Astrocyte (in vitro differentiated cells and primary cell): ENCODE results near the gene ERC1. TPM values are rescaled to one million over a fixed set of nuclear protein-coding genes. Genes with fewer than 3 reads are reported as not detected.

Experiments
- DNase-seq: peaks from one replicate; pipeline ENCODE4 v3.0.0-alpha.2; 2010; ENCODE audit warnings: low read depth
- FAIRE-seq: peaks from 2 replicates; lab custom pipeline; 2011; peaks lifted over from hg19 to GRCh38; lab: Jason Lieb, UNC
- H2AFZ ChIP-seq: 2 replicates; pipeline ENCODE4 v1.6.0; 2012; ENCODE audit warnings: low read depth, low read length, inconsistent platforms
- H3K27ac ChIP-seq: 2 replicates; pipeline ENCODE4 v1.5.1; 2011; ENCODE audit warnings: low read depth, low read length, inconsistent platforms
- H3K27me3 ChIP-seq: 2 replicates; pipeline ENCODE4 v1.6.0; 2011; ENCODE audit warnings: low read length, inconsistent platforms; ENCODE audit not compliant: insufficient read depth
- H3K36me3 ChIP-seq: 2 replicates; pipeline ENCODE4 v1.5.1; 2011; ENCODE audit warnings: low read length, inconsistent platforms; ENCODE audit not compliant: insufficient read depth
- H3K4me1 ChIP-seq: 2 replicates; pipeline ENCODE4 v1.5.1; 2011; ENCODE audit warnings: low read length, inconsistent platforms; ENCODE audit not compliant: insufficient read depth
- H3K4me2 ChIP-seq: 2 replicates; pipeline ENCODE4 v1.6.0; 2012; ENCODE audit warnings: low read length, inconsistent platforms
- H3K4me3 ChIP-seq: 2 replicates; pipeline ENCODE4 v1.5.1; 2011; ENCODE audit warnings: low read depth, mild to moderate bottlenecking, low read length, inconsistent platforms; ENCODE audit not compliant: insufficient read depth
- H3K79me2 ChIP-seq: 2 replicates; pipeline ENCODE4 v1.6.0; 2012; ENCODE audit warnings: mild to moderate bottlenecking, low read length, inconsistent platforms; ENCODE audit not compliant: insufficient read depth
- H3K9ac ChIP-seq: 2 replicates; pipeline ENCODE4 v1.6.0; 2012; ENCODE audit warnings: mild to moderate bottlenecking, low read length, inconsistent platforms
- H3K9me3 ChIP-seq: 2 replicates; pipeline ENCODE4 v1.5.1; 2012; ENCODE audit warnings: low read depth, mild to moderate bottlenecking, low read length, inconsistent platforms; ENCODE audit not compliant: insufficient read depth
- H4K20me1 ChIP-seq: 2 replicates; pipeline ENCODE4 v1.6.0; 2012; ENCODE audit warnings: low read length, inconsistent platforms; ENCODE audit not compliant: insufficient read depth
- H3K27ac Mint-ChIP-seq: one replicate; pipeline ENCODE4 v1.8.0; 2021; ENCODE audit warnings: mild to moderate bottlenecking, mixed read lengths; ENCODE audit not compliant: unreplicated experiment
- H3K27me3 Mint-ChIP-seq: one replicate; pipeline ENCODE4 v1.8.0; 2021; ENCODE audit warnings: low read depth, mixed read lengths; ENCODE audit not compliant: unreplicated experiment
- H3K36me3 Mint-ChIP-seq: one replicate; pipeline ENCODE4 v1.8.0; 2021; ENCODE audit warnings: low read depth, mixed read lengths; ENCODE audit not compliant: unreplicated experiment
- H3K4me1 Mint-ChIP-seq: one replicate; pipeline ENCODE4 v1.8.0; 2021; ENCODE audit warnings: low read depth, mixed read lengths; ENCODE audit not compliant: unreplicated experiment
- H3K4me3 Mint-ChIP-seq: one replicate; pipeline ENCODE4 v1.8.0; 2021; ENCODE audit warnings: mild to moderate bottlenecking, moderate library complexity, mixed read lengths; ENCODE audit not compliant: unreplicated experiment
- H3K9me3 Mint-ChIP-seq: one replicate; pipeline ENCODE4 v1.8.0; 2021; ENCODE audit warnings: mild to moderate bottlenecking, mixed read lengths; ENCODE audit not compliant: unreplicated experiment
- CTCF ChIP-seq: IDR thresholded peaks from 2 replicates; pipeline ENCODE4 v1.5.1; 2011; ENCODE audit warnings: low read depth, mild to moderate bottlenecking, inconsistent platforms, low read length, moderate library complexity; ENCODE audit not compliant: insufficient read depth
- EZH2 ChIP-seq: IDR thresholded peaks from 2 replicates; pipeline ENCODE4 v1.6.1; 2012; ENCODE audit warnings: mild to moderate bottlenecking, low read length, inconsistent platforms; ENCODE audit not compliant: insufficient read depth
- total RNA-seq: library from RNA; stranded (reverse); gene quantifications from 2 replicates; pipeline ENCODE4 v1.2.1, GENCODE V29; 2021

The ERC1 gene
- total RNA-seq, 1 donor from 2014 or later, result 67.1 TPM

- DNase-seq (no peak), FAIRE-seq (no peak)
- H4K20me1 ChIP-seq, result no peaks in the 10 kb centered on the region
- H3K4me1 ChIP-seq, result no peaks in the 10 kb centered on the region
- Mint-ChIP-seq H3K27me3 (no peaks in the 10 kb centered on the region), H3K9me3 (no peaks in the 10 kb centered on the region), H3K4me1 (peaks cover 2% of the 10 kb centered on the region), H3K27ac (no peak overlapping the region), H3K4me3 (no peak overlapping the region), H3K36me3 (peaks cover 3% of the 10 kb centered on the region)
- H3K27ac ChIP-seq, result no peak overlapping the region
- H3K27me3 ChIP-seq, result no peaks in the 10 kb centered on the region
- no peak overlapping the region for H3K9ac ChIP-seq
- H3K36me3 ChIP-seq, result no peaks in the 10 kb centered on the region
- H3K79me2 ChIP-seq, result no peaks in the 10 kb centered on the region
- H3K4me3 ChIP-seq, result no peak overlapping the region
- H3K9me3 ChIP-seq, result no peaks in the 10 kb centered on the region
- H2AFZ ChIP-seq, result no peak overlapping the region
- TF ChIP-seq EZH2 (no peak), CTCF (no peak)
- H3K4me2 ChIP-seq, result no peak overlapping the region
Observed at GRCh38 chr12:1428671-1429070, 437.6 kb downstream of the ERC1 start.

- H3K27me3 ChIP-seq, result no peaks in the 10 kb centered on the region
- no peak overlapping the region for H3K27ac ChIP-seq
- TF ChIP-seq EZH2, result no peak
- TF ChIP-seq CTCF, result no peak
- H2AFZ ChIP-seq, result no peak overlapping the region
- H3K27me3 Mint-ChIP-seq, result no peaks in the 10 kb centered on the region
- no peaks in the 10 kb centered on the region for H3K9me3 Mint-ChIP-seq
- no peak overlapping the region for H3K9ac ChIP-seq
- no peaks in the 10 kb centered on the region for H3K36me3 ChIP-seq
- H3K4me1 Mint-ChIP-seq, result peaks cover 3% of the 10 kb centered on the region
- H3K36me3 Mint-ChIP-seq, result peaks cover 3% of the 10 kb centered on the region
- no peaks in the 10 kb centered on the region for H3K79me2 ChIP-seq
- no peak overlapping the region for H3K4me3 Mint-ChIP-seq
- H3K4me1 ChIP-seq, result no peaks in the 10 kb centered on the region
- no peaks in the 10 kb centered on the region for H3K9me3 ChIP-seq
- H4K20me1 ChIP-seq, result no peaks in the 10 kb centered on the region
- no peak overlapping the region for H3K27ac Mint-ChIP-seq
- FAIRE-seq (peak; percentile 13), DNase-seq (peak; percentile 71)
- no peak overlapping the region for H3K4me3 ChIP-seq
- peak overlapping the region; percentile 15 for H3K4me2 ChIP-seq
Observed at GRCh38 chr12:1429980-1430379, 439.0 kb downstream of the ERC1 start.

DNA sequence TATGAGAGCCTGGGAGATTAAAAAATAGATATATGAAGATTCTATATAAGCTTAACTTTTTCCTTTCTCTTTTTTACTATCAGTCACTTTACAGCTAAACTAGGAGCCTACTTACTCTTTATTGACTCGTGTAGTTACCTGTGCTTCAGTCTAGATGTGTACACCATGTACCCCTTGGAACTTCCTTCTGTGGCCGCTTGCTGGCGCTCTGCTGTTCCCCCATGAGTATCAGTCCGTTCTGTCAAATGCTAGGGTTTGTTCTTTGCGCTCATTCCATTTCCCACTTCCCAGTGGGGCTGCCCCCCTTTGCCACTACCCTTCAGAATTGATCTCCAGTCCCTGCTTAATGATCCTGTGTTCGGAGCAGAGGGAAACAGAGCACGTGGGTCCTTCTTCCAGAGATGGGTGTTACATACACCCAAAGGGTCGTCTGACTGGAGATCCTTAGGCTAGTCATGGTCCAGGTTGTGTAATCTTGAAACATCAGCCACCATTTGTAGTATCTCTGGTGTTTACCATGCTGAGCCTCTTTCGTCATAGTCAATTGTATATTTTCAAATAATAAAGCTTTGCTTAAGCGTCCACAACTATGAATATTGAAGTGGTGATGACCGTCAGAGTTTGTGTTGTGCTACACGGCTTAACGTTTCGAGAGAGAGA is 443.4 kb downstream of the ERC1 start:
- Histone ChIP-seq H3K27ac (no peak overlapping the region), H3K9me3 (no peaks in the 10 kb centered on the region), H3K4me2 (no peak overlapping the region), H3K79me2 (no peaks in the 10 kb centered on the region), H3K36me3 (no peaks in the 10 kb centered on the region), H3K27me3 (no peaks in the 10 kb centered on the region), H3K9ac (no peak overlapping the region), H3K4me1 (peaks cover 6% of the 10 kb centered on the region), H4K20me1 (no peaks in the 10 kb centered on the region), H3K4me3 (no peak overlapping the region), H2AFZ (no peak overlapping the region)
- H3K9me3 Mint-ChIP-seq, result no peaks in the 10 kb centered on the region
- no peak for TF ChIP-seq CTCF
- TF ChIP-seq EZH2, result no peak
- H3K27me3 Mint-ChIP-seq, result no peaks in the 10 kb centered on the region
- H3K4me3 Mint-ChIP-seq, result no peak overlapping the region
- H3K4me1 Mint-ChIP-seq, result peaks cover 12% of the 10 kb centered on the region
- H3K36me3 Mint-ChIP-seq, result peaks cover 2% of the 10 kb centered on the region
- FAIRE-seq, result no peak
- no peak overlapping the region for H3K27ac Mint-ChIP-seq
- no peak for DNase-seq
